GM21528 (cell line): ENCODE results near the gene MTARC2.

Source experiments
- ATAC-seq: cut with Tn5 transposase; IDR thresholded peaks from one replicate; pipeline ENCODE4 v1.9.1; 2021; ENCODE audit warnings: mild to moderate bottlenecking, moderate library complexity; ENCODE audit not compliant: unreplicated experiment, low FRiP score

MTARC2 gene

GRCh38 chr1:220797044-220797443 is 48.9 kb downstream of the MTARC2 start:
- no peak for ATAC-seq

GRCh38 chr1:220797553-220797952 is 49.4 kb downstream of the MTARC2 start:
- no peak for ATAC-seq

- no peak for ATAC-seq
These were observed 50.2 kb downstream of the MTARC2 start for GRCh38 chr1:220798338-220798737.

GRCh38 chr1:220800262-220800661 is 52.1 kb downstream of the MTARC2 start:
- no peak for ATAC-seq

GRCh38 chr1:220803401-220804201 is 55.5 kb downstream of the MTARC2 start:
- ATAC-seq, result no peak

GRCh38 chr1:220804202-220804586 is 56.1 kb downstream of the MTARC2 start:
- ATAC-seq, result no peak

GRCh38 chr1:220806408-220806807 is 58.3 kb downstream of the MTARC2 start:
- no peak for ATAC-seq

- ATAC-seq, result no peak
These were observed 59.6 kb downstream of the MTARC2 start for GRCh38 chr1:220807726-220808125.

GRCh38 chr1:220808345-220809186 is 60.4 kb downstream of the MTARC2 start:
- ATAC-seq, result no peak

- no peak for ATAC-seq
These were observed 61.0 kb downstream of the MTARC2 start for GRCh38 chr1:220809187-220809550.

GRCh38 chr1:220809704-220810103 is 61.6 kb downstream of the MTARC2 start:
- no peak for ATAC-seq

- peak; percentile 95 for ATAC-seq
These were observed 62.1 kb downstream of the MTARC2 start for GRCh38 chr1:220810179-220810653.

GRCh38 chr1:220810963-220811362 is 62.8 kb downstream of the MTARC2 start:
- no peak for ATAC-seq

- ATAC-seq, result no peak
These were observed 63.6 kb downstream of the MTARC2 start for GRCh38 chr1:220811695-220812094.

- ATAC-seq, result no peak
These were observed 64.2 kb downstream of the MTARC2 start for GRCh38 chr1:220812308-220812707.

- ATAC-seq, result no peak
These were observed 64.9 kb downstream of the MTARC2 start for GRCh38 chr1:220813013-220813412.

GRCh38 chr1:220815409-220815808 is 67.3 kb downstream of the MTARC2 start:
- no peak for ATAC-seq

GRCh38 chr1:220817907-220818306 is 69.8 kb downstream of the MTARC2 start:
- no peak for ATAC-seq

GRCh38 chr1:220818421-220819173 is 70.5 kb downstream of the MTARC2 start:
- ATAC-seq, result no peak

GRCh38 chr1:220819467-220820026 is 71.4 kb downstream of the MTARC2 start:
- ATAC-seq, result no peak
